LNCaP clone FGC (cell line): ENCODE measurements around the gene PAK5.

ENCODE experiments used
- DNase-seq: peaks from one replicate; pipeline ENCODE4 v3.0.0-alpha.2; 2011; ENCODE audit warnings: low read depth
- H3K4me3 ChIP-seq: 2 replicates; pipeline ENCODE4 v1.5.1; 2011; ENCODE audit warnings: mild to moderate bottlenecking, low read depth, low read length, control low read depth
- CTCF ChIP-seq: IDR thresholded peaks from 2 replicates; pipeline ENCODE4 v1.5.1; 2012; ENCODE audit warnings: mild to moderate bottlenecking; ENCODE audit not compliant: control insufficient read depth, insufficient read depth; ENCODE audit errors: extremely low read depth

PAK5 gene

GRCh38 chr20:9838378-9839295, at the start of gene PAK5:
Gene PAK5, minus strand, starts transcription at chr20:9839076. Its CDS starts 194,748 bp downstream, at chr20:9644328.
- peak; percentile 2 for DNase-seq
- peak within 1 kb of the TSS; percentile 48 for H3K4me3 ChIP-seq
- TF ChIP-seq CTCF = no peak

GRCh38 chr20:9887706-9888105, 48.8 kb upstream of the PAK5 start:
- H3K4me3 ChIP-seq = no peak overlapping the region
- DNase-seq = no peak
- TF ChIP-seq CTCF = no peak

- H3K4me3 ChIP-seq = no peak overlapping the region
- no peak for DNase-seq
- no peak for TF ChIP-seq CTCF
Observed at GRCh38 chr20:9886227-9886626, 47.4 kb upstream of the PAK5 start.

GRCh38 chr20:9884666-9885065, 45.8 kb upstream of the PAK5 start:
- TF ChIP-seq CTCF = peak; percentile 49
- DNase-seq = no peak
- H3K4me3 ChIP-seq = no peak overlapping the region

GRCh38 chr20:9884061-9884460, 45.2 kb upstream of the PAK5 start:
- DNase-seq = no peak
- 0 out of 2 replicates have a peak, but pooled peaks have one; percentile 18 for TF ChIP-seq CTCF
- H3K4me3 ChIP-seq = no peak overlapping the region

GRCh38 chr20:9877932-9878495, 39.1 kb upstream of the PAK5 start:
- no peak for DNase-seq
- H3K4me3 ChIP-seq = no peak overlapping the region
- no peak for TF ChIP-seq CTCF
